Keratinocyte (primary cell): ENCODE measurements around the gene GSTO2. TPM values are rescaled to one million over a fixed set of nuclear protein-coding genes. Genes with fewer than 3 reads are reported as not detected.

Experiments
- DNase-seq: peaks from one replicate; pipeline ENCODE4 v3.0.0-alpha.2; 2011; ENCODE audit warnings: low read depth, missing footprints, low spot score
- FAIRE-seq: peaks from 2 replicates; lab custom pipeline; 2011; peaks lifted over from hg19 to GRCh38; lab: Jason Lieb, UNC
- H2AFZ ChIP-seq: 2 replicates; pipeline ENCODE4 v1.6.0; 2012; ENCODE audit warnings: low read length, control low read depth, inconsistent platforms; ENCODE audit not compliant: control insufficient read depth
- H3K27ac ChIP-seq: 2 replicates; pipeline ENCODE4 v1.5.1; 2011; ENCODE audit warnings: low read length; ENCODE audit not compliant: control insufficient read depth, insufficient read depth
- H3K27me3 ChIP-seq: 3 replicates; pipeline ENCODE4 v1.6.0; 2011; ENCODE audit warnings: low read length; ENCODE audit not compliant: control insufficient read depth, insufficient read depth; ENCODE audit errors: extremely low read depth
- H3K36me3 ChIP-seq, 2 experiments: 2 replicates in 1 of 2; 3 replicates in 1 of 2; pipeline ENCODE4 v1.5.1; 2011; ENCODE audit warnings: low read length in 2 of 2, mild to moderate bottlenecking in 1 of 2; ENCODE audit not compliant: control insufficient read depth in 2 of 2, insufficient read depth in 2 of 2; ENCODE audit errors: extremely low read depth in 1 of 2
- H3K4me1 ChIP-seq: 3 replicates; pipeline ENCODE4 v1.5.1; 2011; ENCODE audit warnings: low read length; ENCODE audit not compliant: control insufficient read depth, insufficient read depth; ENCODE audit errors: extremely low read depth
- H3K4me2 ChIP-seq: 3 replicates; pipeline ENCODE4 v1.6.0; 2011; ENCODE audit warnings: low read depth, low read length; ENCODE audit not compliant: control insufficient read depth, insufficient read depth; ENCODE audit errors: extremely low read depth
- H3K4me3 ChIP-seq, 3 experiments: fragments of 200-600 bp in 1 of 3; sonication (generic) in 1 of 3; 2 replicates in 2 of 3; 3 replicates in 1 of 3; pipeline ENCODE4 v1.5.1; 2011 to 2016; ENCODE audit warnings: low read length in 3 of 3, mild to moderate bottlenecking in 3 of 3, control low read depth in 2 of 3, inconsistent platforms in 1 of 3, low read depth in 1 of 3, mixed read lengths in 1 of 3, mixed run types in 1 of 3, moderate library complexity in 1 of 3; ENCODE audit not compliant: control insufficient read depth in 2 of 3, insufficient read depth in 2 of 3; ENCODE audit errors: extremely low read depth in 1 of 3
- H3K79me2 ChIP-seq: 2 replicates; pipeline ENCODE4 v1.6.0; 2012; ENCODE audit warnings: low read length; ENCODE audit not compliant: control insufficient read depth, insufficient read depth
- H3K9ac ChIP-seq: 3 replicates; pipeline ENCODE4 v1.6.0; 2011; ENCODE audit warnings: low read length; ENCODE audit not compliant: control insufficient read depth, insufficient read depth; ENCODE audit errors: extremely low read depth
- H3K9me1 ChIP-seq: 3 replicates; pipeline ENCODE4 v1.6.0; 2011; ENCODE audit warnings: low read length; ENCODE audit not compliant: control insufficient read depth, insufficient read depth; ENCODE audit errors: extremely low read depth
- H3K9me3 ChIP-seq: 2 replicates; pipeline ENCODE4 v1.5.1; 2012; ENCODE audit warnings: low read depth, low read length; ENCODE audit not compliant: control insufficient read depth
- H4K20me1 ChIP-seq: 3 replicates; pipeline ENCODE4 v1.6.0; 2011; ENCODE audit warnings: low read length; ENCODE audit not compliant: control insufficient read depth, insufficient read depth; ENCODE audit errors: extremely low read depth
- CTCF ChIP-seq, 3 experiments: IDR thresholded peaks in 1 of 3; conservative IDR thresholded peaks in 1 of 3; optimal IDR thresholded peaks in 1 of 3; 2 replicates in 2 of 3; 3 replicates in 1 of 3; pipeline versions ENCODE3 to v1.5.1; 2011; ENCODE audit warnings: low read length in 3 of 3, mild to moderate bottlenecking in 3 of 3, moderate library complexity in 2 of 3, control low read depth in 1 of 3, inconsistent platforms in 1 of 3; ENCODE audit not compliant: insufficient read depth in 2 of 3; ENCODE audit errors: extremely low read depth in 1 of 3
- EZH2 ChIP-seq: IDR thresholded peaks from one replicate; pipeline ENCODE4 v1.6.1; 2012; ENCODE audit warnings: inconsistent platforms, mild to moderate bottlenecking, low read length, moderate library complexity
- dilution Hi-C: fragments of 300-500 bp; cut with MboI; formaldehyde crosslinking; loops from one replicate; pipeline ENCODE4 v1.7.0; 2020; ENCODE audit warnings: low sequenced_read_pairs; ENCODE audit not compliant: extremely low pct_ligation_motif_present
- polyA plus RNA-seq, 5 experiments: library from polyadenylated mRNA; depleted of rRNA in 3 of 5; stranded (reverse) in 3 of 5; stranded (forward) in 1 of 5; unstranded in 1 of 5; fragments of >200 nt; gene quantifications; 1 replicate in 1 of 5; 2 replicates in 3 of 5; 3 replicates in 1 of 5; pipeline versions ENCODE4 v1.2.1 to v1.2.3, GENCODE V29; 2011 to 2012; ENCODE audit warnings: missing spikeins in 2 of 5, low read depth in 1 of 5, low replicate concordance in 1 of 5

GSTO2 gene
- polyA plus RNA-seq, 1 donor (not counting 4 experiments of a cell fraction or from before 2014, with no cell fraction given), result 56.9 TPM

DNA sequence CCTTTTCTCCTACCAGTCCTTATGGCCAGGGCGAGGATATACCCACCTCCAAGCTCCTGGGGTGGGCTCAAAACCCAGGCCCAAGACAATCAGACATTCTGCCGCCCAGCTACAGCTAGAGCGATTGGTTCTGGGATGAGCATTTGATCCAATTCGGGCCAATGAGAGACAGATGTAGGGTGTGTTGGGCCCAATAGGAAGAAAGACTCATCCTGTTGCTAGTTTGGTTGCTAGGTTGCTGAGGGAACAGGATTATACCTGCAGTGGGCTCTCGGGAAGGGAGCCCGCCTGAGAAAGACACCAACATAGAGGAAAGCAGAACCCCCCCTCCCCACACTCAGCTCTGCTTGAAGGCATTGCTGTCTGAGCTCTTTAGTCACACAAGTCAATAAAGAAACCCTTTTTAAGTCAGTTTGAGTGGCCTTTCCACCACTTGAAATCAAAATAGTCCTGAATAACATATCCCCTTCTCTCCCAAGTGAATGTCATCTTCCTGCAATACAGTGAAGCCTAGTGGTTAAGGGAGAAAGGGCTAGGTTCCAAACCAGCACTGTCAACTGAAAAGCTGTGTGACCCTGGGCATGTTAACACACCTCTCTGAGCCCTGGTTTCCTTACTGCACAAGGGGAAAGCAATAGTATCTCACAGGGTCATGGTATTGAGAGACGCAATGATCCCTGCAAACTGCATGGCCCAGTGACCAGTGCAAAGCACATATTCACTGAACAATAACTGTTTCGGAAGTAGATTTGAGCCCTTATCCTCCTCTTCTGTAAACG, 47.5 kb downstream of the GSTO2 start:
- peaks cover 11% of the 10 kb centered on the region for H4K20me1 ChIP-seq
- peaks cover 85% of the 10 kb centered on the region for H3K79me2 ChIP-seq
- H3K27ac ChIP-seq, result no peak overlapping the region
- H3K36me3 ChIP-seq, result peaks cover 21 to 25% of the 10 kb centered on the region in 2 experiments
- H2AFZ ChIP-seq, result no peak overlapping the region
- no peaks in the 10 kb centered on the region for H3K9me3 ChIP-seq
- TF ChIP-seq CTCF (optimal IDR thresholded peaks at IDR 0.05 in 1 of 3, IDR thresholded peaks at IDR 0.05 in 1 of 3, conservative IDR thresholded peaks at IDR 0.05 in 1 of 3; ENCODE audit: extremely low read depth in 1 of 3, insufficient read depth in 2 of 3, low read length in 3 of 3), result no peak
- no peak for TF ChIP-seq EZH2
- H3K4me1 ChIP-seq, result peaks cover 48% of the 10 kb centered on the region
- no peak overlapping the region for H3K9ac ChIP-seq
- H3K4me3 ChIP-seq, result no peak overlapping the region
- H3K4me2 ChIP-seq, result no peak overlapping the region
- FAIRE-seq (no peak), DNase-seq (no peak)
- dilution Hi-C loops, result no loop called here
- H3K9me1 ChIP-seq, result peaks cover 3% of the 10 kb centered on the region
- no peaks in the 10 kb centered on the region for H3K27me3 ChIP-seq

- Histone ChIP-seq H3K27ac (no peak overlapping the region), H3K9me3 (no peaks in the 10 kb centered on the region), H3K27me3 (no peaks in the 10 kb centered on the region), H3K9ac (no peak overlapping the region), H3K36me3 (peaks cover 19 to 25% of the 10 kb centered on the region in 2 experiments), H3K4me3 (no peak overlapping the region), H3K4me1 (peaks cover 56% of the 10 kb centered on the region), H3K9me1 (peaks cover 3% of the 10 kb centered on the region), H3K4me2 (no peak overlapping the region), H2AFZ (no peak overlapping the region), H4K20me1 (peaks cover 6% of the 10 kb centered on the region), H3K79me2 (peaks cover 89% of the 10 kb centered on the region)
- FAIRE-seq (no peak), DNase-seq (no peak)
- TF ChIP-seq EZH2 (no peak), CTCF (optimal IDR thresholded peaks at IDR 0.05 in 1 of 3, IDR thresholded peaks at IDR 0.05 in 1 of 3, conservative IDR thresholded peaks at IDR 0.05 in 1 of 3; ENCODE audit: extremely low read depth in 1 of 3, insufficient read depth in 2 of 3, low read length in 3 of 3) (peak in 1 of 3 experiments; percentile 29)
- dilution Hi-C loops, result no loop called here
These were observed 48.3 kb downstream of the GSTO2 start for GRCh38 chr10:104317269-104317710.
